Measurements from ENCODE around the gene UBE4B. TPM values are rescaled to one million over a fixed set of nuclear protein-coding genes. Genes with fewer than 3 reads are reported as not detected.

The UBE4B gene
- total and polyA plus RNA-seq, 2 experiments from 2014 or later: 18.7 to 41.1 TPM

DNA sequence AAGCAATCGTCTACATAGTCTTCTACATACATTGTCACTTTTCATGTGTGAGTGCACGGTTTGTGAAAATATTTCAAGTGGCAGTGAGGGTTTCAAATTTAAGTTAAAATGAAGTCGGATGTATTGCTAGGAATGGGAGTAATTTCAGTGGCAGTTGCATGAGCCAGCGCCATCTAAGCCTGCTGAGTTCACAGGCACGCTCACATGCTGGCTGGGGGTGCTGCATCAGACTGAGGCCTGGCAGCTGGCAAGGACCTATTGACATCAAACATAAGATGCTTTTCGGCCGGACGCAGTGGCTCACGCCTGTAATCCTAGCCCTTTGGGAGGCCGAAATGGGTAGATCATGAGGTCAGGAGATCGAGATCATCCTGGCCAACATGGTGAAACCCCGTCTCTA lies 80.7 kb downstream of the UBE4B start:
- Histone ChIP-seq H3K36me3 (replicated peaks; ENCODE audit: insufficient read depth, low read depth) (no peaks in the 10 kb centered on the region), H3K79me2 (no peaks in the 10 kb centered on the region), H3K27me3 (no peaks in the 10 kb centered on the region), H3K9me2 (replicated peaks; ENCODE audit: insufficient read depth) (no peaks in the 10 kb centered on the region), H3K4me1 (ENCODE audit: insufficient read depth) (peaks cover 5% of the 10 kb centered on the region), H4K20me1 (ENCODE audit: insufficient read depth, poor library complexity, severe bottlenecking) (no peaks in the 10 kb centered on the region), H3K4me3 (no peak overlapping the region), H3K9me3 (ENCODE audit: low read depth) (no peaks in the 10 kb centered on the region), H3K4me2 (no peak overlapping the region), H3K27ac (no peak overlapping the region), H2AFZ (no peak overlapping the region)
- 97% methylated on average over 12 of the region's 12 CpGs for WGBS (ENCODE audit: low lambda C conversion rate, missing lambda C conversion rate)
- TF ChIP-seq, protein P1, sequence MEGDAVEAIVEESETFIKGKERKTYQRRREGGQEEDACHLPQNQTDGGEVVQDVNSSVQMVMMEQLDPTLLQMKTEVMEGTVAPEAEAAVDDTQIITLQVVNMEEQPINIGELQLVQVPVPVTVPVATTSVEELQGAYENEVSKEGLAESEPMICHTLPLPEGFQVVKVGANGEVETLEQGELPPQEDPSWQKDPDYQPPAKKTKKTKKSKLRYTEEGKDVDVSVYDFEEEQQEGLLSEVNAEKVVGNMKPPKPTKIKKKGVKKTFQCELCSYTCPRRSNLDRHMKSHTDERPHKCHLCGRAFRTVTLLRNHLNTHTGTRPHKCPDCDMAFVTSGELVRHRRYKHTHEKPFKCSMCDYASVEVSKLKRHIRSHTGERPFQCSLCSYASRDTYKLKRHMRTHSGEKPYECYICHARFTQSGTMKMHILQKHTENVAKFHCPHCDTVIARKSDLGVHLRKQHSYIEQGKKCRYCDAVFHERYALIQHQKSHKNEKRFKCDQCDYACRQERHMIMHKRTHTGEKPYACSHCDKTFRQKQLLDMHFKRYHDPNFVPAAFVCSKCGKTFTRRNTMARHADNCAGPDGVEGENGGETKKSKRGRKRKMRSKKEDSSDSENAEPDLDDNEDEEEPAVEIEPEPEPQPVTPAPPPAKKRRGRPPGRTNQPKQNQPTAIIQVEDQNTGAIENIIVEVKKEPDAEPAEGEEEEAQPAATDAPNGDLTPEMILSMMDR (IDR thresholded peaks at IDR 0.05; ENCODE audit: poor library complexity): no peak
- TF ChIP-seq EZH2 (IDR thresholded peaks at IDR 0.05; ENCODE audit: borderline replicate concordance) (no peak), EZH2phosphoT487 (IDR thresholded peaks at IDR 0.05; ENCODE audit: low read depth, severe bottlenecking, unreplicated experiment) (no peak)
- no peak for DNase-seq (ENCODE audit: low spot score)

DNA sequence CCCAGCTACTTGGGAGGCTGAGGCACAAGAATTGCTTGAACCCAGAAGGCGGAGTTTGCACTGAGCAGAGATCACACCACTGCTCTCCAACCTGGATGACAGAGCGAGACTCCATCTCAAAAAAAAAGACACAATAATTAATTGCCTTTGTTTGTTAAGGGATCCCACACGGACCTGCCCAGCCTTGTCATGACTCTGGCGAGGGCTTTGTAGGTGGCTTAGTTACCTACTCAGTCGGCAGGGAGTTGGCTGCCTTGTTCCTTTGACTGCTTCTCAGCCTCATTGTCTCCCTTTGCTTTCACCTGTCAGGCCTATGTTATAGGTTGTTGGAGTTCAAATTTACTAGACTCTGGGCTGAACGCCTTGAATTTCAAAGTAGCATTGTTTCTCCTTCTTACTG lies 82.0 kb downstream of the UBE4B start:
- Histone ChIP-seq H3K36me3 (replicated peaks; ENCODE audit: insufficient read depth, low read depth) (no peaks in the 10 kb centered on the region), H3K27me3 (no peaks in the 10 kb centered on the region), H3K79me2 (no peaks in the 10 kb centered on the region), H3K4me1 (ENCODE audit: insufficient read depth) (no peaks in the 10 kb centered on the region), H3K9me3 (ENCODE audit: low read depth) (no peaks in the 10 kb centered on the region), H3K9me2 (replicated peaks; ENCODE audit: insufficient read depth) (no peaks in the 10 kb centered on the region), H3K4me3 (no peak overlapping the region), H3K27ac (no peak overlapping the region), H4K20me1 (ENCODE audit: insufficient read depth, poor library complexity, severe bottlenecking) (no peaks in the 10 kb centered on the region), H3K4me2 (no peak overlapping the region), H2AFZ (no peak overlapping the region)
- DNase-seq (ENCODE audit: low spot score): no peak
- TF ChIP-seq, protein P1 (IDR thresholded peaks at IDR 0.05; ENCODE audit: poor library complexity): no peak
- TF ChIP-seq EZH2 (IDR thresholded peaks at IDR 0.05; ENCODE audit: borderline replicate concordance) (no peak), EZH2phosphoT487 (IDR thresholded peaks at IDR 0.05; ENCODE audit: low read depth, severe bottlenecking, unreplicated experiment) (no peak)
- WGBS (ENCODE audit: low lambda C conversion rate, missing lambda C conversion rate): 94% methylated on average over 6 of the region's 6 CpGs

DNA sequence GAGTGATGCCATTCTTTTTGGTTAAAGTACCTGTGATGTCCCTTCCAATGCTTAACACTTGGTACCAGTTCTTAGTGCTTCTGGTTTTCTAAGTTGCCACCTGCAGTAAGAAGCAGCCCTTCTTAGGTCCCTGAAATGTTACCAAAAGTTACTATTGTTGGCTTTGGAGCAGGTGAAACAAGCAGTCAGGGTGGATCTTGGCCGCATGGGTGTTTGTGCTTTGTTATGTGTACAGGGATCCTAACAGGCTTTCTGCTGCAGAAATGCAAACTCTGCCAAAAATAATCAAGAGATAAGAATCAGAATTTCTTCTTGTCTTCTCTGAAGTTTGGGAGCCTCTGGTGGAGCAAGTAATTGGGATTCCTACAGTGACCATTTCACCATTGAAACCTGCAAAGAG lies 84.4 kb downstream of the UBE4B start:
- Histone ChIP-seq H3K4me3 (no peak overlapping the region), H3K4me1 (ENCODE audit: insufficient read depth) (no peaks in the 10 kb centered on the region), H3K4me2 (no peak overlapping the region), H3K36me3 (replicated peaks; ENCODE audit: insufficient read depth, low read depth) (no peaks in the 10 kb centered on the region), H4K20me1 (ENCODE audit: insufficient read depth, poor library complexity, severe bottlenecking) (no peaks in the 10 kb centered on the region), H3K9me3 (ENCODE audit: low read depth) (no peaks in the 10 kb centered on the region), H2AFZ (no peak overlapping the region), H3K79me2 (no peaks in the 10 kb centered on the region), H3K27me3 (no peaks in the 10 kb centered on the region), H3K27ac (no peak overlapping the region), H3K9me2 (replicated peaks; ENCODE audit: insufficient read depth) (no peaks in the 10 kb centered on the region)
- 100% methylated on average over 1 of the region's 1 CpG for WGBS (ENCODE audit: low lambda C conversion rate, missing lambda C conversion rate)
- TF ChIP-seq, protein P1 (IDR thresholded peaks at IDR 0.05; ENCODE audit: poor library complexity): no peak
- TF ChIP-seq EZH2 (IDR thresholded peaks at IDR 0.05; ENCODE audit: borderline replicate concordance) (no peak), EZH2phosphoT487 (IDR thresholded peaks at IDR 0.05; ENCODE audit: low read depth, severe bottlenecking, unreplicated experiment) (no peak)
- DNase-seq (ENCODE audit: low spot score): no peak

DNA sequence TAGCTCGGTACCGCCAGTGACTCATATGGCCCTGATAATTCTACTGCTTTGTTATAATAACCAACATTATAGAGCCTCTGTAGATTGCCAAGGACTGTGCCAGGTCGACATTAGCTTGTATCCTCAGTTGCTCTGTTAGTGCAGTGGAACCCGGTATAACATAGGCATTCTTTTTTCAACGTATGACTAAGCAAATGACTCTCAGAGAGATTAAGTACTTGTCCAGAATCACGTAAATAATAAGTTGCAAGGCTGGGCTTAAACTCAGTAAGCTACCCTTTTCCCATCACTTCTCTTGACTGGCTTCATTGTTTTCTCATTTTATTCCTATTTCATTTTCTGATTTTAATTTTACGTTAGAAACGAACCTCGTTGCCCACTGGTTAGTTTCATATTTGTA lies 85.1 kb downstream of the UBE4B start:
- Histone ChIP-seq H3K36me3 (replicated peaks; ENCODE audit: insufficient read depth, low read depth) (no peaks in the 10 kb centered on the region), H3K4me1 (ENCODE audit: insufficient read depth) (no peaks in the 10 kb centered on the region), H3K27me3 (no peaks in the 10 kb centered on the region), H3K79me2 (no peaks in the 10 kb centered on the region), H3K27ac (no peak overlapping the region), H3K9me2 (replicated peaks; ENCODE audit: insufficient read depth) (no peaks in the 10 kb centered on the region), H3K4me3 (no peak overlapping the region), H4K20me1 (ENCODE audit: insufficient read depth, poor library complexity, severe bottlenecking) (no peaks in the 10 kb centered on the region), H3K9me3 (ENCODE audit: low read depth) (no peaks in the 10 kb centered on the region), H2AFZ (no peak overlapping the region), H3K4me2 (no peak overlapping the region)
- TF ChIP-seq EZH2phosphoT487 (IDR thresholded peaks at IDR 0.05; ENCODE audit: low read depth, severe bottlenecking, unreplicated experiment) (no peak), EZH2 (IDR thresholded peaks at IDR 0.05; ENCODE audit: borderline replicate concordance) (no peak)
- TF ChIP-seq, protein P1 (IDR thresholded peaks at IDR 0.05; ENCODE audit: poor library complexity): no peak
- WGBS (ENCODE audit: low lambda C conversion rate, missing lambda C conversion rate): 92% methylated on average over 9 of the region's 9 CpGs
- no peak for DNase-seq (ENCODE audit: low spot score)

All from hepatocyte (in vitro differentiated cells).